A549 treated with RU486 at 1 μM for 4 hours (cell line): ENCODE measurements around the gene WDR72. TPM values are rescaled to one million over a fixed set of nuclear protein-coding genes. Genes with fewer than 3 reads are reported as not detected.

Source experiments
- total RNA-seq: library from RNA; stranded (reverse); fragments of 200-300 nt; extraction: Qiagen RNA extraction; gene quantifications from 5 replicates; pipeline ENCODE4 v1.2.3, GENCODE V29; 2022; ENCODE audit warnings: low read depth

The WDR72 gene
- total RNA-seq, result 3.2 to 7.5 TPM (median 6.7 TPM) in 5 replicates

GRCh38 chr15:53759411-53759931 lies at the start of gene WDR72:
WDR72 (minus strand) TSS chr15:53759663; CDS start chr15:53733149, 26,514 bp downstream.

Other genes with a start within 250 kb of the WDR72 start
- gene UNC13C, start 218.8 kb upstream of the WDR72 start, total RNA-seq, result not detected in 5 replicates